ENCODE data around the gene TEX29. TPM values are rescaled to one million over a fixed set of nuclear protein-coding genes. Genes with fewer than 3 reads are reported as not detected.

Gene TEX29
- total and polyA plus RNA-seq, 2 of the 4 experiments (the other 2 are of a cell fraction), result 0.46 TPM; not detected in 1

DNA sequence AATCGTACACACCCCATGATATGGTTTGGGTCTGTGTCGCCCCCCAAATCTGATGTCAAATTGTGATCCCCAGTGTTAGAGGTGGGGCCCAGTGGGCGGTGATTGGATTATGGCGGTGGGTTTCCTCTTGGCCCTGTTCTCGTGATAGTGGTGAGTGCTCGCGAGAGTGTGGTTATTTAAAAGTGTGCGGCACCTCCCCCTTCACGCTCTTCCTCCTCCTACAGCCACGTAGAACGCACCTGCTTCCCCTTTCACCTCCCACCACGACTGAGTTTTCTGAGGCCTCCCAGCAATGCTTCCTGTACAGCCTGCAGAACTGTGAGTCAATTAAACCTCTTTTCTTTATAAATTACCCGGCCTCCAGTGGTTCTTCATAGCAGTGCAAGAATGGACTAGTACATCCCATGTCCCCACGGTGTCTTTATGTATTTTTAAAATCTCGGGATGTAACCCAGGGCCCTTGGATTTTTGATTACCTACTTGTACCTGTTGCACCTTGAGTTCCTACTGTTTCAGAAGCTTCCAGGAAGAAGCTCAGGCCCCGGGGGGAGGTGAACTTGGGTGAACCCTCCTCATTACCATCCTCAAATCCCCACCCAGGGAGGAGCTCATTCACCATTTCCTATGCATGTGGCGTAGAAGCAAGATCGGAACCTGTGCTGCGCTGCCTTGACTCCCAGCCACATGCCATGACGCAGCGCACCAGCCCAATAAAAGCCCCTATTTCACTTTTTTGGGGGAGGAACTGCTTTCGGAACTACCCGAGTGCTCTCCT, 52.4 kb downstream of the TEX29 start:
- Histone ChIP-seq H3K18ac (ENCODE audit: low read depth, low read length) (no peak overlapping the region), H3K9me1 (ENCODE audit: insufficient read depth, low read length) (no peaks in the 10 kb centered on the region), H4K5ac (ENCODE audit: low read depth, low read length) (no peak overlapping the region), H2AFZ (replicated peaks; ENCODE audit: low read length, poor library complexity) (no peak overlapping the region), H3K36me3 (ENCODE audit: control insufficient read depth, insufficient read depth, low read length) (no peaks in the 10 kb centered on the region), H3K4me2 (ENCODE audit: low read depth, low read length) (no peak overlapping the region), H3K79me1 (ENCODE audit: low read depth in 1 of 2, low read length in 2 of 2) (no peaks in the 10 kb centered on the region), H3K27ac (ENCODE audit: insufficient read depth, low read length) (no peak overlapping the region), H3K9me3 (ENCODE audit: control insufficient read depth, insufficient read depth, low read length) (no peaks in the 10 kb centered on the region), H2AK5ac (ENCODE audit: low read depth, low read length) (no peak overlapping the region), H3K4me3 (ENCODE audit: insufficient read depth, low read depth, low read length) (no peak overlapping the region), H2BK20ac (ENCODE audit: low read depth, low read length) (no peak overlapping the region), H3K23ac (ENCODE audit: low read depth, low read length) (no peak overlapping the region), H3K4ac (ENCODE audit: low read depth, low read length) (no peak overlapping the region), H4K20me1 (ENCODE audit: insufficient read depth, low read length) (no peaks in the 10 kb centered on the region), H4K91ac (ENCODE audit: insufficient read depth, low read depth, low read length) (no peak overlapping the region), H4K8ac (ENCODE audit: low read depth in 2 of 2, low read length in 2 of 2) (no peak overlapping the region), H2BK120ac (ENCODE audit: low read depth, low read length) (no peak overlapping the region), H2BK15ac (ENCODE audit: low read depth, low read length) (no peak overlapping the region), H3K27me3 (ENCODE audit: control insufficient read depth, insufficient read depth, low read length) (peaks cover 2% of the 10 kb centered on the region), H3K4me1 (ENCODE audit: control insufficient read depth, insufficient read depth, low read length) (peaks cover 3% of the 10 kb centered on the region; the same call in 1 of the 2 replicates), H3K14ac (replicated peaks; ENCODE audit: low read depth, low read length) (no peak overlapping the region), H2BK5ac (ENCODE audit: low read depth, low read length, poor library complexity, severe bottlenecking) (no peak overlapping the region), H2AK9ac (replicated peaks; ENCODE audit: low read depth, low read length, poor library complexity) (no peak overlapping the region), H3K56ac (ENCODE audit: extremely low read depth, insufficient read depth, low read length) (no peak overlapping the region), H3K9ac (ENCODE audit: low read depth, low read length) (no peak overlapping the region)
- dilution Hi-C loops (cut with HindIII; ENCODE audit: low sequenced_read_pairs, unreplicated experiment), result no loop called here
- DNase-seq (no peak), ATAC-seq (ENCODE audit: low read depth) (no peak)
- no peak for TF ChIP-seq MAFK (IDR thresholded peaks at IDR 0.05; ENCODE audit: low read depth, low read length)
- TF ChIP-seq, protein P1, sequence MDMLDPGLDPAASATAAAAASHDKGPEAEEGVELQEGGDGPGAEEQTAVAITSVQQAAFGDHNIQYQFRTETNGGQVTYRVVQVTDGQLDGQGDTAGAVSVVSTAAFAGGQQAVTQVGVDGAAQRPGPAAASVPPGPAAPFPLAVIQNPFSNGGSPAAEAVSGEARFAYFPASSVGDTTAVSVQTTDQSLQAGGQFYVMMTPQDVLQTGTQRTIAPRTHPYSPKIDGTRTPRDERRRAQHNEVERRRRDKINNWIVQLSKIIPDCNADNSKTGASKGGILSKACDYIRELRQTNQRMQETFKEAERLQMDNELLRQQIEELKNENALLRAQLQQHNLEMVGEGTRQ (IDR thresholded peaks at IDR 0.05; ENCODE audit: low read depth, low read length), result no peak
- BruUV-seq (replicated peaks), result no TSS peak
- intact Hi-C loops (cut with micrococcal nuclease), result no loop called here
- CTCF ChIA-PET, result no interaction called here
- in situ Hi-C loops (cut with MboI; ENCODE audit: low sequenced_read_pairs), result no loop called here
- POLR2A ChIA-PET (ENCODE audit: unreplicated experiment), result no interaction called here
- WGBS, 2 experiments (ENCODE audit: extremely low coverage in 2 of 2, insufficient read length in 1 of 2), result 77% methylated on average over 5 of the region's 23 CpGs; no CpG with 5 or more reads in 1 of the 2 experiments

Data from IMR-90 (cell line).